IPS DF 4.7 (cell line): ENCODE measurements around the gene PAK4.
"Not testable (repeated sequence)": the region's sequence is repeated elsewhere in the genome, so short reads cannot be mapped to it uniquely, and the experiment has no call there.

Source experiments
- DNase-seq: peaks from one replicate; pipeline ENCODE4 v3.0.0-alpha.2; 2013; ENCODE audit warnings: low spot score; ENCODE audit errors: extremely low read depth

The PAK4 gene

DNA sequence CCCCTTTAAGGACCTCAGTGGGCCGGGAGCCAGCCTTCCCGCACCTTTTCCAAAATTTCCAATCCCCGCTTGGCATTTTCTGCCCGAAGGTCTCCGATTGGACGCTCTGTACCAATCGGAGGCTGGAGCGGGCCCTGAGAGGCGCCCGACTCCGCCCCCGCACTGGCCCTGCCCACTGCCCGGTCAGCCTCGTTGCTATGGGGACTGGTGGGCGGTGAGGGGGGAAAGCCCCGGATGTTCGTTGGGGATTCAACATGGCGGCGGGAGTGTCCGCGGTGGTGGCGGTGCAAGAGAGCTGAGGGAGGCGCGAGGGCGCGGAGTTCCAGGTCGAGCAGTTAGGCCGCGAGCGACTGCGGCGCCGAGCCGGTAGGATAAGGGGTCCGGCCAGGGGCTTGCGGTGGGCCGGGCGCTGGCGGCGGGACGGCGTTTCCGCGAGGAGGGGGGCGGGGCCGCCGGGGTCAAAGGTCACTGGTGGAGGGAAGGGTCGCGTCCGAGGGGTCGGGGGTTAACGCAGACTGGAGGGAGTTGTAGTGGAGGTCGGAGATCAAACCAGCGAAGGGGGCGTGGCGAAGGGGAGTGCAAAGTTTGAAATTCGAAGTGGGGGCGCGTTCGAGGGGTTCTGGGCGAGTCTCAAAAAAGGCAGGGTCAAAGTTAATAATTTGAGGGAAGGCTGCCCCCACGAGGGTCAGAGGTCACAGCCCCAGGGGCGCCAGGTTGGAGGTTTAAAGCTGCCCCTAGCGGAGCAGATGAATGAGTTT, at the start of gene PAK4:
Gene PAK4, plus strand, starts transcription at position 233 of the 758 bp plus-strand sequence. CDS start 43,768 bp downstream, outside the sequence.
- DNase-seq: no peak

DNA sequence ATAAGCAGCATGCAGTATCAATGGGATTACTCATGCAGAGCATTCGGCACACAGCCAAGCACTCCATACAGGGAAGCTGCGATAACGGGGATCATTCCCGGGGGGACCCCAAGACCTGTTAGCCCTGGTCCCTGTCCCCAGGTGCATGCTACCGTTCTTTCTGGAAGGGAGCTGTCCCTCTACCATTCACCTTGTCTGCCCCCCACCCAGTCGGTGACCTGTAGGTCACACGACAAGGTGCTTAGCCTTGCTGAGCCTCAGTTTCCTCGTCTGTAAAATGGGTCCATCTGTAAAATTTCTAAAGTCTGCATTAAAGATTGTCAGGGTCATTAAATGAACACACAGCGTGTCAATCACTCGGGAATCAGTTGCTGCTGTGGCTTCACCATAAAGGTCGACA, 48.3 kb upstream of the PAK4 start:
- no peak for DNase-seq

DNA sequence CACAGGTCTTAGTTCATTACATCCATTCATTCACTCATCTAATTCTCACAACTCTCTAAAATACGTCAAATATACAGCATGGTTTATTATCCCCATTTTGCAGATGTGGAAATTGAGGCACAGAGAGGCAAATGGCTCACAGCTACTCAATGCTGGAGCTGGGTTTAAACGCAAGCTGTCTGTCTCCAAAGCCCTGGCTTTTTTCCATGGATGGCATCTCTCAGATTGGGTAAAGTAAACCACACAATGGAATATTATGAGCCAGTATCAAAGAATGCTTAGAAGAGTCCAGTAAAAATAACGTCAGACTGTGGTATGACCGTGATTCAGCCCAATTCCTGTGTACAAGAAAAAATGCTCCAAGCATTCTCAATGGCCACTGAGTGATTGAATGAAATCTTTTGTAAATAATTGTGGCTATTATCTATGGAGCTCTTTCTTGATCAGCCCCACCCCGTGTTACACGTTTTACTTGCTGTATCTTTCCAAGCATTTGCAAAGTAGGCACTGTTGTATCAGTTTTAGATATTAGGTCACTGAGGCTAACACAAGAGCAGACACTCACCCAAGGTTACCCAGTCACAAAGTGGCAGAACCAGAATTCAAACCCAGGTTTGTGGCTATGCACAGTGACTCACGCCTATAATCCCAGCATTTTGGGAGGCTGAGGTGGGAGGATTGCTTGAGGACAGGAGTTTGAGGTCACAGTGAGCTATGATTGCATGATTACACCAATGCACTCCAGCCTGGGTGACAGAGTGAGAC, 47.0 kb upstream of the PAK4 start:
- no peak for DNase-seq

GRCh38 chr19:39080431-39080830, 45.2 kb upstream of the PAK4 start:
- no peak for DNase-seq

GRCh38 chr19:39082167-39082566, 43.4 kb upstream of the PAK4 start:
- no peak for DNase-seq

GRCh38 chr19:39082745-39083598, 42.6 kb upstream of the PAK4 start:
- DNase-seq: no peak

GRCh38 chr19:39083599-39083982, 42.0 kb upstream of the PAK4 start:
- DNase-seq: no peak

- DNase-seq: no peak
Measured at GRCh38 chr19:39083983-39084731, 41.4 kb upstream of the PAK4 start, which contains the start of gene ACP7. ACP7 (plus strand) TSS chr19:39084368; CDS start chr19:39085270, 902 bp downstream.

DNA sequence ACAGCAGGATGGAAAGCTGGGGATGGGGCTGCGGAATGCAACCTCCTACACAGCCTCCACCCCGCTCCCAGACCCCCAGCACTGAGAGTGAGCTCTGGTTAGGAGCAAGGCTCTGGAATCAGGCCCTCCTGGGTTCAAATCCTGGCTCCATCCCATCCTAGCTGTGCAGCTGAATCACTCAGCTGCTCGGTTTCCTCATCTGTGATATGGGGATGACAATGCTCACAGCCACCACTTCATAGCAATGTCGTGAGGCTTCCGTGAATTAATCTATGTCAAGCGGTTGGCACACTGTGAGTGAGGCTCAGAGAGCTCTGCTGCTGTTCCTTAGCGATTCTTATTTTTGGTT, 40.9 kb upstream of the PAK4 start:
- DNase-seq: no peak

DNA sequence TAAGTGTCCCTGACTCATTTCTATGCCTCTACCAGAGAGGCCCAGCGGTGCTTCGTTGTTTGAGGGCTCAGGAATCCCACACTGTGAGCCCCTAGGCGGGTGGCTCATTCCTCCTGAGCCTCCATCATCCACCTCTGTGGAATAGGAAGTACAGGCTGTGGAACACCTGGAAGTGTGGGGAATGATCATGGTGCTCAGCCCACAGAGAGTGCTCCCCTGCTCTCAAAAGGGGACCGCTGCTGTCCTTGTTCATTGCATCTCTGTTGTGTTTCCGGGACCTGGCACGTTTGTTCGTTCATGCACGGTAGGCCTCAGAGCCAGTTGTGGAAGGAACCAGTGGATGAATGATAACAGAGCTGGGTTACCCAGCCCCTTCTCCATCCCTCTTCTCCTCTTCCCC, 40.2 kb upstream of the PAK4 start:
- DNase-seq: no peak

DNA sequence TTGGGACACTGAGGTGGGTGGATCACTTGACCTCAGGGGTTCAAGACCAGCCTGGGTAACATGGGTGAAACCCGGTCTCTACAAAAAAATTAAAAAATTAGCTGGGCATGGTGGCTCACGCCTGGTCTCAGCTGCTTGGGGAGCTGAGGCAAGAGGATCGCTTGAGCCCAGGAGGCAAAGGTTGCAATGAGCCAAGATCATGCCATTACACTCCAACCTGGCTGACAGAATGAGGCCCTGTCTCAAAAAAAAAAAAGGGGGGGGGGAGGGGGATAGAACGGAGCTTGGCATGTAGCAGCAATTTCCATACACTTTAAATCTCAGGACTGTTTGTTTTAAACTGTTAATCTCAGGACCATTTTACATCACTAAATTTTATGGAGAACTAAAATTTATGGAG, 39.2 kb upstream of the PAK4 start:
- no peak for DNase-seq

DNA sequence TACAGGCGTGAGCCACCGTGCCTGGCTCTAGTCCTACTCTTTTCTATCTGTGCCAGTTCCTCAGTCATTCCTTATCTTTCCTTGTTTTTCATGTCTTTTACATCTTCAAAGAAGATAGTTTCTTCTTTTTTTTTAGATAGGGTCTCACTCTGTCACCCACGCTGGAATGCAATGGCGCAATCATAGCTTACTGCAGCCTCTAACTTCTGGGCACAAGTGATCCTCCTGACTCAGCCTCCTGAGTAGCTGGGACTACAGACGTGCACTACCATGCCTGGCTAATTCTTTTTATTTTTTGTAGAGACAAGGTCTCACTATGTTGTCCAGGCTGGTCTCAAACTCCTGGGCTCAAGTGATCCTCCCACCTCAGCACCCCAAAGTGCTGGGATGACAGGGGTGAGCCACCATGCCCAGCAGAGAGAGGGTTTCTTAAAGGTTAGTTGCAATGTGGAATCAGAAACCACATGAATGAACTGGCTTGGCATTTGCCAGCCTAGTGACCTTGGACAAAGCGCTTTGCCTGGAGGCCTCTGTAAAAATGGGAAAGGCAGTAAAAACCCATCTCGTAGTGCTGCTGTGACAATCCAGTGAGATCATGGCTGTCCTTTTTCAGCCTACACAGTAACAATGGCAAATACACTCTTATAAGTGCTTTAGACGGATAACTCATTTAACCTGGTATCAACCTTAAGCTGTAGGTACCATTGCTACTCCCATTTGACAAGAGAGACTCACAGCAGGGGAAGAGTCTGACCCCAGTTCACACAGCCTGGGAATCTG, 37.5 kb upstream of the PAK4 start:
- DNase-seq: no peak

- DNase-seq: not testable (repeated sequence)
Measured at GRCh38 chr19:39090016-39090415, 35.6 kb upstream of the PAK4 start.

DNA sequence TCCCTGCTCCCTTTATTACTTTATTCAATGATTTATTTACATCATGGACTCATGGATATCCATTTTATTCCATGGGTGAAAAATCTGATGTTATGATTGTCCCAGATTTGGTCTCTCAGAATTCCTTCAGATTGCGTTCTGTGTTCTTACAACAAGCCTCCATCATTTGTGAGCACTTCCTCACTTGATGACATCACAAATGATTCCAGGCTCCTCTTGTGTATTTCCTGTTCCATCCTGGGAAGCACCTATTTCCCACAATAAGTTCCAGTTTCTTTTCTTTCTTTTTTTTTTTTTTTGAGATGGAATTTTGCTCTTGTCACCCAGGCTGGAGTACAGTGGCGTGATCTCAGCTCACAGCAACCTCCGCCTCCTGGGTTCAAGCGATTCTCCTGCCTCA, 34.7 kb upstream of the PAK4 start:
- no peak for DNase-seq

- not testable (repeated sequence) for DNase-seq
Measured at GRCh38 chr19:39095799-39096540, 29.6 kb upstream of the PAK4 start.

- no peak for DNase-seq
Measured at GRCh38 chr19:39097299-39097698, 28.3 kb upstream of the PAK4 start.

DNA sequence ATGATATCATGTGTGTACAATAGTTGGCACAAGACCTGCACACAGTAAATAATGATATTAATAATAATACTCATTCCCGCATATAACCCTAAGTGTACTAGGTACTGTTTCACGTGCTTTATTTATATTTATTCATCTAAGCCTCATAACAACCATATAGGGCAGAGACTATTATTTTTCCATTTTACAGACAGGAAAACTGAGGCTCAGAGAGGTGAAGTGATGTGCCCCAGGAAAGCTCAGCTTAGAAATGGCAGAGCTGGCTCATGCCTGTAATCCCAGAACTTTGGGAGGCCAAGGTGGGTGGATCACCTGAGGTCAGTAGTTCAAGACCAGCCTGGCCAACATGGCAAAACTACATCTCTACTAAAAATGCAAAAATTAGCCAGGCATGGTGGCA, 27.9 kb upstream of the PAK4 start:
- no peak for DNase-seq

- DNase-seq: no peak
Measured at GRCh38 chr19:39098365-39099269, 27.0 kb upstream of the PAK4 start.

GRCh38 chr19:39099341-39099740, 26.2 kb upstream of the PAK4 start:
- no peak for DNase-seq
